K562 (cell line): ENCODE data around the gene RCE1. TPM values are rescaled to one million over a fixed set of nuclear protein-coding genes. Genes with fewer than 3 reads are reported as not detected.

ENCODE experiments used
- CSDE1 ChIP-seq, 2 experiments: fragments of 450-650 bp; IDR thresholded peaks; 2 replicates each; pipeline ENCODE4 v1.6.1; 2016; ENCODE audit warnings: mild to moderate bottlenecking in 1 of 2
- CXXC5 ChIP-seq: fragments of 250-450 bp; sonication (Bioruptor Pico); IDR thresholded peaks from 2 replicates; pipeline ENCODE4 v1.8.0; 2022; ENCODE audit warnings: inconsistent platforms, mild to moderate bottlenecking, moderate library complexity
- EGR1 ChIP-seq: fragments of 450-650 bp; conservative IDR thresholded peaks from 2 replicates; pipeline ENCODE4 v1.6.1; 2017; ENCODE audit warnings: mild to moderate bottlenecking
- EHMT2 ChIP-seq: fragments of 450-650 bp; IDR thresholded peaks from 2 replicates; pipeline ENCODE4 v1.6.1; 2018; ENCODE audit warnings: antibody characterized with exemption
- MYNN ChIP-seq, 2 experiments: sonication (generic); formaldehyde crosslinking in 1 of 2; IDR thresholded peaks; 2 replicates each; pipeline versions ENCODE4 v1.5.0 to v1.6.1; 2016 to 2020; ENCODE audit warnings: antibody characterized with exemption in 1 of 2, missing genetic modification reagents in 1 of 2
- NKRF ChIP-seq: fragments of 450-650 bp; IDR thresholded peaks from 2 replicates; pipeline ENCODE4 v1.6.1; 2016; ENCODE audit warnings: borderline replicate concordance
- NONO ChIP-seq, 2 experiments: fragments of 200-400 bp in 1 of 2; fragments of 450-650 bp in 1 of 2; formaldehyde crosslinking in 1 of 2; IDR thresholded peaks; 2 replicates each; pipeline ENCODE4 v1.6.1; 2017; ENCODE audit warnings: low read depth in 2 of 2, mild to moderate bottlenecking in 2 of 2, moderate library complexity in 2 of 2, low read length in 1 of 2
- PHF8 ChIP-seq: fragments of 200-600 bp; sonication (generic); IDR thresholded peaks from 2 replicates; pipeline ENCODE4 v1.6.1; 2012; ENCODE audit warnings: mixed run types, mild to moderate bottlenecking, inconsistent platforms, low read length, moderate library complexity, borderline replicate concordance
- RBBP5 ChIP-seq: fragments of 200-600 bp; sonication (generic); IDR thresholded peaks from 2 replicates; pipeline ENCODE4 v1.6.1; 2012; ENCODE audit warnings: borderline replicate concordance, mild to moderate bottlenecking, low read length, control low read depth, inconsistent platforms; ENCODE audit not compliant: insufficient read depth, poor library complexity, severe bottlenecking
- VEZF1 ChIP-seq: fragments of 200-800 bp; sonication (Bioruptor generic); IDR thresholded peaks from 2 replicates; pipeline ENCODE4 v1.6.1; 2017; ENCODE audit warnings: missing genetic modification characterization, missing compliant biosample characterization
- ZBTB11 ChIP-seq, 3 experiments: fragments of 200-800 bp in 1 of 3; fragments of 250-450 bp in 1 of 3; fragments of 450-650 bp in 1 of 3; sonication (Bioruptor Pico) in 1 of 3; sonication (Bioruptor generic) in 1 of 3; formaldehyde crosslinking in 1 of 3; IDR thresholded peaks; 2 replicates each; pipeline versions ENCODE4 v1.6.1 to v1.8.0; 2016 to 2022; ENCODE audit warnings: mild to moderate bottlenecking in 2 of 3, missing genetic modification characterization in 2 of 3, missing compliant biosample characterization in 1 of 3, moderate library complexity in 1 of 3
- ZBTB33 ChIP-seq: sonication (generic); formaldehyde crosslinking; IDR thresholded peaks from 2 replicates; pipeline ENCODE4 v1.8.1; 2023; ENCODE audit warnings: mild to moderate bottlenecking, missing genetic modification reagents
- ZBTB7A ChIP-seq: IDR thresholded peaks from 2 replicates; pipeline ENCODE4 v1.6.1; 2011; ENCODE audit warnings: low read depth, mild to moderate bottlenecking, low read length, moderate library complexity, borderline replicate concordance; ENCODE audit not compliant: control insufficient read depth
- ZKSCAN8 ChIP-seq: fragments of 200-800 bp; sonication (Bioruptor generic); IDR thresholded peaks from 2 replicates; pipeline ENCODE4 v1.6.1; 2016; ENCODE audit warnings: missing genetic modification characterization, missing compliant biosample characterization
- polyA plus RNA-seq, 8 experiments: library from polyadenylated mRNA; depleted of rRNA in 4 of 8; stranded (reverse) in 5 of 8; unstranded in 3 of 8; fragments of >200 nt; fragmentation: Nextera tagmentation in 2 of 8; fragmentation: Illumina TruSeq in 1 of 8; extraction: Ambion mirVana in 2 of 8; extraction: Trizol in 1 of 8; gene quantifications; 2 replicates each; pipeline versions ENCODE4 v1.2.1 to v1.2.3, GENCODE V29; 2011 to 2014; ENCODE audit warnings: inconsistent platforms in 1 of 8, missing spikeins in 1 of 8
- total RNA-seq, 7 experiments: library from RNA; depleted of rRNA in 6 of 7; stranded (reverse); fragments of >200 nt in 6 of 7; fragmentation: Illumina TruSeq in 2 of 7; extraction: Trizol in 2 of 7; gene quantifications; 2 replicates each; pipeline versions ENCODE4 v1.2.1 to v1.2.3, GENCODE V29; 2011 to 2021; ENCODE audit warnings: low replicate concordance in 1 of 7

The RCE1 gene
- total and polyA plus RNA-seq, 9 of the 15 experiments (the other 6 are each of a cell fraction or from before 2014, with no cell fraction given), result 0.75 to 41.5 (median 15.1) TPM

GRCh38 chr11:66856496-66857233, 13.4 kb downstream of the RCE1 start, which contains the start of gene LRFN4 (continued):
- TF ChIP-seq NKRF, result peak; percentile 65; the same call in 1 of the 2 replicates
- TF ChIP-seq ZKSCAN8 (CRISPR knock-in tag), result no peak
- TF ChIP-seq ZBTB7A, result peak; percentile 75; the same call in 1 of the 2 replicates
- no peak; a peak in 1 of 6 replicates for TF ChIP-seq ZBTB11 (CRISPR knock-in tag; IDR thresholded peaks at IDR 0.05)
- peak; percentile 63; the same call in 1 of the 2 replicates for TF ChIP-seq CXXC5
- TF ChIP-seq NONO (IDR thresholded peaks at IDR 0.05; ENCODE audit: low read depth in 2 of 2, low read length in 1 of 2), result 0 out of 4 replicates have a peak, but pooled peaks of 1 of the 2 experiments have one; percentile 34
- no peak for TF ChIP-seq EHMT2
- 0 out of 2 replicates have a peak, but pooled peaks have one; percentile 65 for TF ChIP-seq MYNN (IDR thresholded peaks at IDR 0.05)
- TF ChIP-seq MYNN (CRISPR knock-in tag; IDR thresholded peaks at IDR 0.05), result no peak
- TF ChIP-seq EGR1, result peak; percentile 92
- peak; percentile 64; the same call in 1 of the 2 replicates for TF ChIP-seq ZBTB33 (CRISPR knock-in tag)
- peak; percentile 34; the same call in 1 of the 2 replicates for TF ChIP-seq PHF8
- peak; percentile 54 for TF ChIP-seq RBBP5
- peak; percentile 86 for TF ChIP-seq VEZF1
- no peak for TF ChIP-seq CSDE1 (IDR thresholded peaks at IDR 0.05)
